ENCODE data around the gene KCNMA1. TPM values are rescaled to one million over a fixed set of nuclear protein-coding genes. Genes with fewer than 3 reads are reported as not detected.

KCNMA1 gene
- total and polyA plus RNA-seq, 2 donors (not counting 1 experiment from before 2014, with no cell fraction given) = 0.82 to 3.1 TPM

GRCh38 chr10:77234599-77234998 is 403.0 kb downstream of the KCNMA1 start:
- Histone ChIP-seq H2AFZ (ENCODE audit: insufficient read depth, low read depth, low read length, poor library complexity, severe bottlenecking) (no peak overlapping the region), H3K27me3 (replicated peaks in 1 of 4; ENCODE audit: control extremely low read depth in 1 of 4, control insufficient read depth in 3 of 4, insufficient read depth in 4 of 4, low read length in 3 of 4) (peaks cover 0 to 2% (median 0%) of the 10 kb centered on the region in 4 experiments), H3K9me3 (ENCODE audit: control extremely low read depth in 1 of 3, control insufficient read depth in 2 of 3, insufficient read depth in 1 of 3, low read length in 2 of 3) (peaks cover 0 to 1% (median 0%) of the 10 kb centered on the region in 3 donors), H3K4me2 (replicated peaks; ENCODE audit: low read depth, low read length, poor library complexity, severe bottlenecking) (no peak overlapping the region), H3K9ac (ENCODE audit: low read length) (no peak overlapping the region), H4K20me1 (ENCODE audit: control insufficient read depth, insufficient read depth, low read length, poor library complexity, severe bottlenecking) (no peaks in the 10 kb centered on the region), H3K79me2 (ENCODE audit: control insufficient read depth, insufficient read depth, low read length) (no peaks in the 10 kb centered on the region), H3K4me1 (ENCODE audit: control insufficient read depth in 2 of 2, insufficient read depth in 2 of 2, low read length in 2 of 2) (no peaks in the 10 kb centered on the region), H3K36me3 (replicated peaks in 1 of 2; ENCODE audit: control extremely low read depth in 1 of 2, control insufficient read depth in 1 of 2, extremely low read depth in 1 of 2, insufficient read depth in 2 of 2, low read length in 1 of 2) (no peaks in the 10 kb centered on the region), H3K27ac (ENCODE audit: low read length in 2 of 2) (no peak overlapping the region), H3K4me3 (ENCODE audit: control extremely low read depth in 1 of 5, extremely low read depth in 1 of 5, insufficient read depth in 1 of 5, low read depth in 2 of 5, low read length in 4 of 5) (no peak overlapping the region)
- Mint-ChIP-seq H3K27ac (no peak overlapping the region), H3K9me3 (ENCODE audit: insufficient read depth) (no peaks in the 10 kb centered on the region), H3K4me3 (no peak overlapping the region), H3K4me1 (no peaks in the 10 kb centered on the region), H3K27me3 (no peaks in the 10 kb centered on the region)
- POLR2A ChIA-PET = no interaction called here
- no peak for TF ChIP-seq CTCF (IDR thresholded peaks at IDR 0.05)
- no peak for TF ChIP-seq EZH2 (IDR thresholded peaks at IDR 0.05; ENCODE audit: borderline replicate concordance, insufficient read depth, low read depth, low read length, poor library complexity, severe bottlenecking)
- DNase-seq (no peak), ATAC-seq (ENCODE audit: low read depth) (no peak)
- CTCF ChIA-PET = no interaction called here
- WGBS (ENCODE audit: insufficient coverage) = no CpG with 5 or more reads among the region's 1 CpG
- intact Hi-C loops (cut with micrococcal nuclease) = no loop called here

- Histone ChIP-seq H3K27me3 (replicated peaks in 1 of 4; ENCODE audit: control extremely low read depth in 1 of 4, control insufficient read depth in 3 of 4, insufficient read depth in 4 of 4, low read length in 3 of 4) (peaks cover 0 to 2% (median 0%) of the 10 kb centered on the region in 4 experiments), H3K36me3 (replicated peaks in 1 of 2; ENCODE audit: control extremely low read depth in 1 of 2, control insufficient read depth in 1 of 2, extremely low read depth in 1 of 2, insufficient read depth in 2 of 2, low read length in 1 of 2) (no peaks in the 10 kb centered on the region), H3K79me2 (ENCODE audit: control insufficient read depth, insufficient read depth, low read length) (no peaks in the 10 kb centered on the region), H3K9me3 (ENCODE audit: control extremely low read depth in 1 of 3, control insufficient read depth in 2 of 3, insufficient read depth in 1 of 3, low read length in 2 of 3) (peaks cover 0 to 1% (median 0%) of the 10 kb centered on the region in 3 donors), H3K4me2 (replicated peaks; ENCODE audit: low read depth, low read length, poor library complexity, severe bottlenecking) (no peak overlapping the region), H4K20me1 (ENCODE audit: control insufficient read depth, insufficient read depth, low read length, poor library complexity, severe bottlenecking) (no peaks in the 10 kb centered on the region), H3K27ac (ENCODE audit: low read length in 2 of 2) (no peak overlapping the region), H3K4me1 (ENCODE audit: control insufficient read depth in 2 of 2, insufficient read depth in 2 of 2, low read length in 2 of 2) (no peaks in the 10 kb centered on the region), H3K9ac (ENCODE audit: low read length) (no peak overlapping the region), H2AFZ (ENCODE audit: insufficient read depth, low read depth, low read length, poor library complexity, severe bottlenecking) (no peak overlapping the region), H3K4me3 (ENCODE audit: control extremely low read depth in 1 of 5, extremely low read depth in 1 of 5, insufficient read depth in 1 of 5, low read depth in 2 of 5, low read length in 4 of 5) (no peak overlapping the region)
- Mint-ChIP-seq H3K27me3 (no peaks in the 10 kb centered on the region), H3K4me1 (no peaks in the 10 kb centered on the region), H3K9me3 (ENCODE audit: insufficient read depth) (no peaks in the 10 kb centered on the region), H3K27ac (no peak overlapping the region), H3K4me3 (no peak overlapping the region)
- no peak for ATAC-seq (ENCODE audit: low read depth)
- ChIA-PET CTCF (no interaction called here), POLR2A (no interaction called here)
- TF ChIP-seq CTCF (IDR thresholded peaks at IDR 0.05) (no peak), EZH2 (IDR thresholded peaks at IDR 0.05; ENCODE audit: borderline replicate concordance, insufficient read depth, low read depth, low read length, poor library complexity, severe bottlenecking) (no peak)
- no peak for DNase-seq
- intact Hi-C loops (cut with micrococcal nuclease) = no loop called here
- 100% methylated on average over 7 of the region's 7 CpGs for WGBS (ENCODE audit: insufficient coverage)
These were observed 404.1 kb downstream of the KCNMA1 start for GRCh38 chr10:77233466-77233865.

All from B cell (primary cell).